Measurements from ENCODE around the gene LSM2.

GRCh38 chr6:31767096-31767645 is 39.6 kb downstream of the LSM2 start:
- no peak for TF ChIP-seq EZH2 (optimal IDR thresholded peaks at IDR 0.05; ENCODE audit: low read depth, low read length)
- TF ChIP-seq EZH2phosphoT487 (IDR thresholded peaks at IDR 0.05; ENCODE audit: low read length) = no peak
- TF ChIP-seq CTCF (IDR thresholded peaks at IDR 0.05; ENCODE audit: low read length) = no peak
